SU-DHL-6 (cell line): ENCODE results near the gene ETDC.

Experiments used
- EZH2phosphoT487 ChIP-seq: fragments of 200-600 bp; sonication (generic), shearing (Covaris generic); conservative IDR thresholded peaks from 2 replicates; pipeline ENCODE4 v1.6.1; 2018; ENCODE audit warnings: mild to moderate bottlenecking, antibody characterized with exemption, low read length, moderate library complexity, mixed read lengths
- TF ChIP-seq, protein P1 (sequence below): fragments of 200-600 bp; sonication (generic); IDR thresholded peaks from one replicate; pipeline ENCODE4 v1.5.1; 2017; ENCODE audit warnings: antibody characterized with exemption, mild to moderate bottlenecking, low read length, moderate library complexity; ENCODE audit not compliant: insufficient read depth, poor library complexity, severe bottlenecking

DNA sequence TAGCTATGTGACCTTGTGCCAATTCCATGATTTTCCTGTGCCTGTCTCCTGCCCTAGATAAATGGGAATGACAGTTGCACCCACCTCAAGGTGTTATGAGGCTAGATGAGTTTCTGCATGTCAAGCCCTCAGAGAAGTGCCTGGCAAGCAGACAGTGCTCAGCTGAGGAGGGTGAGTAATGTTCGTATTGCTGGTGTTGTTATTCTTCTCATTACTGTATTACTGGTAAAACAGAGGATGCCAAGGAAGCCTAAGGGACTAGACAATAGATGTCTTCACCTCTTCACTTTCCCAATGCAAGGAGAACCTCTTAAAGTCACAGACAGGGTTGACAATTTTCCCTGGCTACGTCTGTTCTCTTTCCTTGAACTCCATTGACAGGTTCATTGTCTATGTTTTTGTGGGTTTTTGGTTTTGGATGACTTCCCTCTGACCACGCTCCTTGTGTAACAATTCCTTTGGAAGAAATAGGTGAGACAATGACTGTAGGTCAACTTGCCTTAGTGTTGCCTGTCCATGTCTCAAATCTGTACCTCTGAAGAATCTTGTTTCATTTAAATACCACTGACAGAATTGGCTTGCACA, 19.2 kb downstream of the ETDC start:
- TF ChIP-seq, protein P1, sequence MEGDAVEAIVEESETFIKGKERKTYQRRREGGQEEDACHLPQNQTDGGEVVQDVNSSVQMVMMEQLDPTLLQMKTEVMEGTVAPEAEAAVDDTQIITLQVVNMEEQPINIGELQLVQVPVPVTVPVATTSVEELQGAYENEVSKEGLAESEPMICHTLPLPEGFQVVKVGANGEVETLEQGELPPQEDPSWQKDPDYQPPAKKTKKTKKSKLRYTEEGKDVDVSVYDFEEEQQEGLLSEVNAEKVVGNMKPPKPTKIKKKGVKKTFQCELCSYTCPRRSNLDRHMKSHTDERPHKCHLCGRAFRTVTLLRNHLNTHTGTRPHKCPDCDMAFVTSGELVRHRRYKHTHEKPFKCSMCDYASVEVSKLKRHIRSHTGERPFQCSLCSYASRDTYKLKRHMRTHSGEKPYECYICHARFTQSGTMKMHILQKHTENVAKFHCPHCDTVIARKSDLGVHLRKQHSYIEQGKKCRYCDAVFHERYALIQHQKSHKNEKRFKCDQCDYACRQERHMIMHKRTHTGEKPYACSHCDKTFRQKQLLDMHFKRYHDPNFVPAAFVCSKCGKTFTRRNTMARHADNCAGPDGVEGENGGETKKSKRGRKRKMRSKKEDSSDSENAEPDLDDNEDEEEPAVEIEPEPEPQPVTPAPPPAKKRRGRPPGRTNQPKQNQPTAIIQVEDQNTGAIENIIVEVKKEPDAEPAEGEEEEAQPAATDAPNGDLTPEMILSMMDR = no peak
- no peak for TF ChIP-seq EZH2phosphoT487
